ENCODE data around the gene FBXO15. TPM values are rescaled to one million over a fixed set of nuclear protein-coding genes. Genes with fewer than 3 reads are reported as not detected.

FBXO15 gene
- total and polyA plus RNA-seq, 3 experiments from 2014 or later = 0.55 to 1.3 (median 0.77) TPM

DNA sequence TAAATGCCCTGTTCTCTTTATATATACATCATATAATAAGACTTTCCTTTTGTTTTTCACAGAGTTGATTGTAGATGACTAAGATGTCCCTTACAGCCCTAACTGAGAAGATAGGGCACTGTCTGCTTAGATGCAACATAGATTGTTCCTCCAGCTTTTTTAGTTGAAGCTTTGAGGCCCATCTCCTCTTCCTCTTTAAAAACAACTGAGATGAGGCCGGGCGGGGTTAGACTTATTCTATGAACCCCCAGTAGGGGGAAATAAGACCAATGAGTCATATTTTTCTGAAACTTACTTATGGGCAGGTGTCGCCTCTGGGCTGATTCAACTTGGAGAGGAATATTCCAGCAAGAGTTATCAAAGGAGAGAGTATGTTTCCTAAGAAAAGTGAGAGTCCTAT, 84.6 kb downstream of the FBXO15 start:
- peaks cover 0 to 2% (median 0%) of the 10 kb centered on the region in 5 donors for H3K9me3 Mint-ChIP-seq
- Histone ChIP-seq H3K27ac (ENCODE audit: low read depth, low read length) (no peak overlapping the region), H3K27me3 (ENCODE audit: insufficient read depth, low read length, poor library complexity, severe bottlenecking) (no peaks in the 10 kb centered on the region), H3K36me3 (ENCODE audit: insufficient read depth, low read length) (no peaks in the 10 kb centered on the region), H3K9me3 (ENCODE audit: low read length) (no peaks in the 10 kb centered on the region), H3K4me1 (ENCODE audit: insufficient read depth, low read length) (peaks cover 11% of the 10 kb centered on the region), H3K4me3 (ENCODE audit: low read length) (no peak overlapping the region)
- H3K4me1 Mint-ChIP-seq = peaks cover 0 to 3% (median 0%) of the 10 kb centered on the region in 3 donors
- H3K36me3 Mint-ChIP-seq = no peaks in the 10 kb centered on the region
- DNase-seq = no peak
- CTCF ChIA-PET = no interaction called here
- peaks cover 2 to 26% of the 10 kb centered on the region in 2 donors for H3K27me3 Mint-ChIP-seq
- H3K27ac Mint-ChIP-seq = no peak overlapping the region
- no peak overlapping the region for H3K4me3 Mint-ChIP-seq
- POLR2A ChIA-PET = no interaction called here

GRCh38 chr18:74062037-74062436, 85.6 kb downstream of the FBXO15 start:
- peaks cover 0 to 3% (median 0%) of the 10 kb centered on the region in 3 donors for H3K4me1 Mint-ChIP-seq
- H3K27ac Mint-ChIP-seq = no peak overlapping the region
- H3K36me3 ChIP-seq (ENCODE audit: insufficient read depth, low read length) = no peaks in the 10 kb centered on the region
- H3K4me3 Mint-ChIP-seq = no peak overlapping the region
- peaks cover 0 to 11% (median 3%) of the 10 kb centered on the region in 5 donors for H3K9me3 Mint-ChIP-seq
- DNase-seq = no peak
- no peaks in the 10 kb centered on the region for H3K27me3 ChIP-seq (ENCODE audit: insufficient read depth, low read length, poor library complexity, severe bottlenecking)
- POLR2A ChIA-PET = no interaction called here
- no peaks in the 10 kb centered on the region for H3K9me3 ChIP-seq (ENCODE audit: low read length)
- H3K36me3 Mint-ChIP-seq = no peaks in the 10 kb centered on the region
- CTCF ChIA-PET = no interaction called here
- no peak overlapping the region for H3K4me3 ChIP-seq (ENCODE audit: low read length)
- peaks cover 2 to 21% of the 10 kb centered on the region in 2 donors for H3K27me3 Mint-ChIP-seq
- H3K4me1 ChIP-seq (ENCODE audit: insufficient read depth, low read length) = peaks cover 11% of the 10 kb centered on the region
- no peak overlapping the region for H3K27ac ChIP-seq (ENCODE audit: low read depth, low read length)

DNA sequence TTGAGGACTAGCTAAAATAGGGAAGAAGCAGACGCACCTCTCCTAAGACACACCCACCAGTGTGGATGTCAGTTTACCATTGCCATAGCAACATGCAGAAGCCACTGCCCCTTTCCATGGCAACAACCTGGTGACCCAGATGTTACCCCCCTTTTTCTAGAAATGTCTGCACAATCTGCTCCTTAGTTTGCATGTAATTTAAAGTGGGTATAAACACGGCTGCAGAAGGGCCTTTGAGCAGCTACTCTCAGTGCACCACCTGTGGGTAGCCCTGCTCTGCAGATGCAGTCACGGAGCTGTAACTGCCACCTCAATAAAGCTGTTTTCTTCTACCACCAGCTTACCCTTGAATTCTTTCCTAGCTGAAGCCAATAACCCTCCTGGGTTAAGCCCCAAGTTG, 87.1 kb downstream of the FBXO15 start:
- Histone ChIP-seq H3K27ac (ENCODE audit: low read depth, low read length) (no peak overlapping the region), H3K4me3 (ENCODE audit: low read length) (no peak overlapping the region), H3K9me3 (ENCODE audit: low read length) (no peaks in the 10 kb centered on the region), H3K27me3 (ENCODE audit: insufficient read depth, low read length, poor library complexity, severe bottlenecking) (no peaks in the 10 kb centered on the region), H3K4me1 (ENCODE audit: insufficient read depth, low read length) (peaks cover 11% of the 10 kb centered on the region), H3K36me3 (ENCODE audit: insufficient read depth, low read length) (no peaks in the 10 kb centered on the region)
- H3K4me1 Mint-ChIP-seq = peaks cover 0 to 3% (median 0%) of the 10 kb centered on the region in 3 donors
- no peak overlapping the region for H3K4me3 Mint-ChIP-seq
- no peak for DNase-seq
- peak overlapping the region in 1 of 8 donors; percentile 36 for H3K27ac Mint-ChIP-seq
- POLR2A ChIA-PET = no interaction called here
- no peaks in the 10 kb centered on the region for H3K36me3 Mint-ChIP-seq
- H3K27me3 Mint-ChIP-seq = peaks cover 0 to 16% of the 10 kb centered on the region in 2 donors
- peaks cover 3 to 12% (median 6%) of the 10 kb centered on the region in 5 donors for H3K9me3 Mint-ChIP-seq
- CTCF ChIA-PET = interaction anchor here (1.3 kb wide), 1 partner anchor 19 kb away, joined by 3 read pairs; no protein-coding TSS in a partner anchor

DNA sequence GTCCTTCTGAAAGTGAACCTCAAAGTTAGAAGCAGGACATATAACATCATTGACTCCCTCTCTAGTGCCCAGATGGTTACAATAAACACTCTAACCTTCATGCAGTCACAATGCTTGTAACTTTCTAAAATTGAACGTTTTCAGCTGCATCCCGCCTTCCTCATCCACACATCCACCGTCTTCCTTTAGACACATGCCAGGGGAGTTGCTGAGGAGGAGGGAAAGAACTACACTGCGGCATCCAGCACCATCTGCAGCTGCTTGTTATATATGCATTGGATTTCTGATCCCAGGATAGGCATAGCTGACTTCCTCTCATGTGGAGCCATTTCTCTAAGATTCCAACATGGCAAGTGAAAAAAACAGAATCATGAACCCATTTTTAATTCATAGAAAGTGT, 96.8 kb downstream of the FBXO15 start:
- H3K4me1 ChIP-seq (ENCODE audit: insufficient read depth, low read length) = no peaks in the 10 kb centered on the region
- H3K9me3 Mint-ChIP-seq = peaks cover 5 to 9% (median 5%) of the 10 kb centered on the region in 5 donors
- POLR2A ChIA-PET = no interaction called here
- H3K9me3 ChIP-seq (ENCODE audit: low read length) = no peaks in the 10 kb centered on the region
- no peak for DNase-seq
- H3K36me3 ChIP-seq (ENCODE audit: insufficient read depth, low read length) = no peaks in the 10 kb centered on the region
- peaks cover 2 to 32% of the 10 kb centered on the region in 2 donors for H3K27me3 Mint-ChIP-seq
- no peak overlapping the region for H3K4me3 Mint-ChIP-seq
- H3K27me3 ChIP-seq (ENCODE audit: insufficient read depth, low read length, poor library complexity, severe bottlenecking) = no peaks in the 10 kb centered on the region
- no peak overlapping the region for H3K4me3 ChIP-seq (ENCODE audit: low read length)
- H3K27ac ChIP-seq (ENCODE audit: low read depth, low read length) = no peak overlapping the region
- no peak overlapping the region for H3K27ac Mint-ChIP-seq
- no peaks in the 10 kb centered on the region for H3K4me1 Mint-ChIP-seq
- H3K36me3 Mint-ChIP-seq = peaks cover 0 to 5% (median 0%) of the 10 kb centered on the region in 3 donors
- CTCF ChIA-PET = no interaction called here

DNA sequence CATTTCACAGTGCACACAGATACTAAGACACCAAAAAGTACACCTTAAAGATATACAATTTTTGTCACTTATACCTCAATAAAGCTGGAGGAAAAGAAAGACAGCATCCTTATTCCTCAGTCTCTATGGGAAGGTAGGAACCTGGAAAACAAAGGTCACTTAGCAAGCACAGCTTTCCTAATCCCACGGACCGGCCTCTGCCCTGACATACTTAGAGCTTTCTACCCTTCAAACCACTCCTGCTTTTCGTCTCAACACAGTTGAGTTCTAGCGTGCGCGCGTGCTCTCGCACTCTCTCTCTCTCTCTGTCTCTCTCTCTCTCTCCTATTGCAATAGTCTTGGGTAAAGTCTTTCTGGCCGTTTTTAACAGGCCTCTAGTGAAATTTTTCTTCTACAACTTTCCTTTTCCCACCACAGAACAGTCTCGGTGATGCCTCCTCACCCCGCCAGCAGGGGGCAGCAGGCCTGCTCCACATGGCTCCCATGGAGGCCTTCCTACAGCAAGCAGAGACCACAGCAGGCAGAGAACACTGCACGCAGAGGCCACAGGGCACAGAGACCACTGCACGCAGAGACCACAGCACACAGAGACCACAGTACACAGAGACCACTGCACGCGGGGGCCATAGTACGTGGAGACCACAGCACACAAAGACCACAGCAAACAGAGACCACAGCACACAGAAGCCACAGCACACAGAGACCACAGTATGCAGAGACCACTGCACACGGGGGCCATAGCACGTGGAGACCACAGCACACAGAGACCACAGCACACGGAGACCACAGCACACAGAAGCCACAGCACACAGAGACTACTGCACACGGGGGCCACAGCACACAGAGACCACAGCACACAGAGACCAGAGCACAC, 106.9 kb downstream of the FBXO15 start:
- H3K4me3 Mint-ChIP-seq = no peak overlapping the region
- no peaks in the 10 kb centered on the region for H3K9me3 Mint-ChIP-seq
- H3K9me3 ChIP-seq (ENCODE audit: low read length) = no peaks in the 10 kb centered on the region
- no peak overlapping the region for H3K27ac ChIP-seq (ENCODE audit: low read depth, low read length)
- no peaks in the 10 kb centered on the region for H3K36me3 Mint-ChIP-seq
- no peaks in the 10 kb centered on the region for H3K27me3 ChIP-seq (ENCODE audit: insufficient read depth, low read length, poor library complexity, severe bottlenecking)
- peaks cover 2 to 12% of the 10 kb centered on the region in 2 donors for H3K27me3 Mint-ChIP-seq
- peak; percentile 25 to 62 (median 30) for DNase-seq
- H3K4me1 Mint-ChIP-seq = no peaks in the 10 kb centered on the region
- no peak overlapping the region for H3K4me3 ChIP-seq (ENCODE audit: low read length)
- CTCF ChIA-PET = interaction anchor here (0.9 to 1.0 kb wide), 2 partner anchors 20 to 301 kb away, joined by 3 read pairs; no protein-coding TSS in a partner anchor
- no peaks in the 10 kb centered on the region for H3K4me1 ChIP-seq (ENCODE audit: insufficient read depth, low read length)
- no peak overlapping the region for H3K27ac Mint-ChIP-seq
- H3K36me3 ChIP-seq (ENCODE audit: insufficient read depth, low read length) = no peaks in the 10 kb centered on the region
- POLR2A ChIA-PET = no interaction called here

GRCh38 chr18:74040008-74040407, 107.6 kb downstream of the FBXO15 start:
- no peaks in the 10 kb centered on the region for H3K4me1 ChIP-seq (ENCODE audit: insufficient read depth, low read length)
- no peaks in the 10 kb centered on the region for H3K27me3 ChIP-seq (ENCODE audit: insufficient read depth, low read length, poor library complexity, severe bottlenecking)
- no peak overlapping the region for H3K27ac ChIP-seq (ENCODE audit: low read depth, low read length)
- no peaks in the 10 kb centered on the region for H3K9me3 ChIP-seq (ENCODE audit: low read length)
- H3K36me3 Mint-ChIP-seq = no peaks in the 10 kb centered on the region
- no peak for DNase-seq
- ChIA-PET POLR2A (no interaction called here), CTCF (interaction anchor here (1.0 kb wide), 1 partner anchor 302 kb away, joined by 3 read pairs; no protein-coding TSS in a partner anchor)
- no peak overlapping the region for H3K27ac Mint-ChIP-seq
- no peak overlapping the region for H3K4me3 ChIP-seq (ENCODE audit: low read length)
- H3K36me3 ChIP-seq (ENCODE audit: insufficient read depth, low read length) = no peaks in the 10 kb centered on the region
- H3K4me1 Mint-ChIP-seq = no peaks in the 10 kb centered on the region
- peaks cover 2 to 17% of the 10 kb centered on the region in 2 donors for H3K27me3 Mint-ChIP-seq
- no peaks in the 10 kb centered on the region for H3K9me3 Mint-ChIP-seq
- no peak overlapping the region for H3K4me3 Mint-ChIP-seq

- POLR2A ChIA-PET = no interaction called here
- H3K27me3 Mint-ChIP-seq = peaks cover 3 to 22% of the 10 kb centered on the region in 2 donors
Measured at GRCh38 chr18:74029161-74029560, 118.5 kb downstream of the FBXO15 start.

More at GRCh38 chr18:74029161-74029560, 118.5 kb downstream of the FBXO15 start:
- Mint-ChIP-seq H3K36me3 (no peaks in the 10 kb centered on the region), H3K27ac (no peak overlapping the region), H3K4me1 (no peaks in the 10 kb centered on the region), H3K9me3 (peaks cover 0 to 8% (median 0%) of the 10 kb centered on the region in 5 donors), H3K4me3 (no peak overlapping the region)
- no peak for DNase-seq
- H3K27ac ChIP-seq (ENCODE audit: low read depth, low read length) = no peak overlapping the region
- H3K36me3 ChIP-seq (ENCODE audit: insufficient read depth, low read length) = no peaks in the 10 kb centered on the region
- H3K4me1 ChIP-seq (ENCODE audit: insufficient read depth, low read length) = no peaks in the 10 kb centered on the region
- H3K4me3 ChIP-seq (ENCODE audit: low read length) = no peak overlapping the region
- CTCF ChIA-PET = no interaction called here
- no peaks in the 10 kb centered on the region for H3K27me3 ChIP-seq (ENCODE audit: insufficient read depth, low read length, poor library complexity, severe bottlenecking)
- no peaks in the 10 kb centered on the region for H3K9me3 ChIP-seq (ENCODE audit: low read length)
